A549 (cell line): Measurements from ENCODE around the gene ZBTB37. TPM values are rescaled to one million over a fixed set of nuclear protein-coding genes. Genes with fewer than 3 reads are reported as not detected.

Experiments used
- ATAC-seq, 2 experiments: fragments of 200-7000 bp in 1 of 2; fragments of >200 bp in 1 of 2; cut with Nextera tagmentation in 1 of 2; cut with Tn5 transposase in 1 of 2; 3 replicates each; pipeline versions ENCODE4 v1.8.0 to v1.9.1; 2018 to 2020; ENCODE audit warnings: mild to moderate bottlenecking in 1 of 2, moderate library complexity in 1 of 2
- CTCF ChIA-PET: fragments of 300-600 bp; sonication (Branson Sonifier 250); formaldehyde crosslinking; extraction: SDS; loops from one replicate; lab custom pipeline; 2021; ENCODE audit warnings: antibody characterized with exemption, inconsistent platforms; lab: Yijun Ruan, JAX
- POLR2A ChIA-PET: fragments of 350-600 bp; formaldehyde crosslinking; extraction: SDS; loops from one replicate; lab custom pipeline; 2021; ENCODE audit warnings: antibody characterized with exemption, inconsistent platforms; lab: Yijun Ruan, JAX
- DNase-seq, 2 experiments: peaks; one replicate each; pipeline versions ENCODE4 v3.0.0 to v3.0.0-alpha.2; 2011 to 2016; ENCODE audit warnings: low read depth in 1 of 2, low spot score in 1 of 2
- FAIRE-seq: peaks from 2 replicates; lab custom pipeline; 2011; peaks lifted over from hg19 to GRCh38; lab: Jason Lieb, UNC
- H3K27ac ChIP-seq, 2 experiments: fragments of >200 bp; sonication (Bioruptor Twin); formaldehyde crosslinking; 3 replicates each; pipeline ENCODE4 v1.5.1; 2016 to 2017
- H3K4me1 ChIP-seq: fragments of >200 bp; sonication (Bioruptor Twin); formaldehyde crosslinking; 3 replicates; pipeline ENCODE4 v1.6.1; 2016
- H3K4me2 ChIP-seq: fragments of >200 bp; sonication (Bioruptor Twin); formaldehyde crosslinking; 3 replicates; pipeline ENCODE4 v1.6.1; 2016
- H3K4me3 ChIP-seq: fragments of >200 bp; sonication (Bioruptor Twin); formaldehyde crosslinking; 3 replicates; pipeline ENCODE4 v1.5.1; 2016
- H3K9me3 ChIP-seq: fragments of >200 bp; sonication (Bioruptor Twin); formaldehyde crosslinking; 3 replicates; pipeline ENCODE4 v1.6.1; 2016
- ATOH8 ChIP-seq: fragments of 250-450 bp; sonication (Bioruptor Pico); IDR thresholded peaks from 2 replicates; pipeline ENCODE4 v1.5.0; 2020; ENCODE audit warnings: low read depth, mild to moderate bottlenecking, moderate library complexity
- CHD2 ChIP-seq: fragments of 150-350 bp; IDR thresholded peaks from 2 replicates; pipeline ENCODE4 v1.6.1; 2014; ENCODE audit warnings: low read length; ENCODE audit not compliant: partially characterized antibody
- EP300 ChIP-seq, 2 experiments: fragments of >200 bp; sonication (Bioruptor Twin); formaldehyde crosslinking; IDR thresholded peaks; 2 replicates in 1 of 2; 3 replicates in 1 of 2; pipeline ENCODE4 v1.6.1; 2016 to 2017
- ESRRA ChIP-seq: fragments of 150-350 bp; IDR thresholded peaks from 2 replicates; pipeline ENCODE4 v1.6.1; 2014; ENCODE audit warnings: mild to moderate bottlenecking, low read length, borderline replicate concordance
- FOXS1 ChIP-seq: fragments of 250-450 bp; sonication (Bioruptor Pico); IDR thresholded peaks from 2 replicates; pipeline ENCODE4 v1.5.0; 2020; ENCODE audit warnings: mild to moderate bottlenecking, moderate library complexity
- HDAC2 ChIP-seq: fragments of 200-600 bp; sonication (generic); IDR thresholded peaks from 2 replicates; pipeline ENCODE4 v1.6.1; 2016
- HEYL ChIP-seq: fragments of 250-450 bp; sonication (Bioruptor Pico); IDR thresholded peaks from 2 replicates; pipeline ENCODE4 v1.8.0; 2021; ENCODE audit warnings: mild to moderate bottlenecking, moderate library complexity
- HMGXB4 ChIP-seq: fragments of 250-450 bp; sonication (Bioruptor Pico); IDR thresholded peaks from 2 replicates; pipeline ENCODE4 v1.5.0; 2021; ENCODE audit warnings: mild to moderate bottlenecking, moderate library complexity, borderline replicate concordance
- HOXB13 ChIP-seq: fragments of 250-450 bp; sonication (Bioruptor Pico); IDR thresholded peaks from 2 replicates; pipeline ENCODE4 v1.5.0; 2020; ENCODE audit warnings: low read depth, mild to moderate bottlenecking, moderate library complexity
- HOXB5 ChIP-seq: fragments of 250-450 bp; sonication (Bioruptor Pico); IDR thresholded peaks from 2 replicates; pipeline ENCODE4 v1.5.0; 2020; ENCODE audit warnings: mild to moderate bottlenecking, moderate library complexity
- KDM1A ChIP-seq: fragments of 200-600 bp; sonication (generic); IDR thresholded peaks from 2 replicates; pipeline ENCODE4 v1.6.1; 2016; ENCODE audit warnings: low read depth, mild to moderate bottlenecking
- MAX ChIP-seq: IDR thresholded peaks from 2 replicates; pipeline ENCODE4 v1.6.1; 2012
- NFE2L2 ChIP-seq: fragments of 150-350 bp; conservative IDR thresholded peaks from 2 replicates; pipeline ENCODE4 v1.6.1; 2014; ENCODE audit warnings: low read length
- NR3C1 ChIP-seq: fragments of >200 bp; sonication (Bioruptor Twin); formaldehyde crosslinking; IDR thresholded peaks from 3 replicates; pipeline ENCODE4 v1.6.1; 2017
- PBX3 ChIP-seq: IDR thresholded peaks from 2 replicates; pipeline ENCODE4 v1.6.1; 2012
- POLR2A ChIP-seq: IDR thresholded peaks from 2 replicates; pipeline ENCODE4 v1.6.1; 2012; ENCODE audit warnings: mild to moderate bottlenecking, low read length
- RCOR1 ChIP-seq: fragments of 150-350 bp; IDR thresholded peaks from 2 replicates; pipeline ENCODE4 v1.6.1; 2014; ENCODE audit warnings: antibody characterized with exemption, low read length, low read depth
- REST ChIP-seq: fragments of 200-600 bp; sonication (generic); IDR thresholded peaks from 2 replicates; pipeline ENCODE4 v1.6.1; 2016; ENCODE audit warnings: antibody characterized with exemption, mild to moderate bottlenecking, moderate library complexity
- RFX5 ChIP-seq: fragments of 450-650 bp; IDR thresholded peaks from 2 replicates; pipeline ENCODE4 v1.7.1; 2014; ENCODE audit warnings: antibody characterized with exemption, mild to moderate bottlenecking, moderate library complexity
- WGBS: methylation state at CpG from one replicate; pipeline ENCODE4 v1.1.6; 2017; ENCODE audit errors: missing lambda C conversion rate; 5-methylcytosine and 5-hydroxymethylcytosine counted together
- polyA plus RNA-seq, 4 experiments: library from polyadenylated mRNA; depleted of rRNA in 3 of 4; stranded (reverse); fragments of >200 nt; fragmentation: RNase III in 1 of 4; extraction: RNeasy Plus Mini Kit Qiagen cat#74134 plus additional on column Dnase treatment in 1 of 4; gene quantifications; 2 replicates in 3 of 4; 3 replicates in 1 of 4; pipeline ENCODE4 v1.2.3, GENCODE V29; 2011 to 2017

Gene ZBTB37
- polyA plus RNA-seq, 2 of the 4 experiments (the other 2 are of a cell fraction): 1.0 to 3.0 TPM

GRCh38 chr1:173818459-173818858 lies 49.7 kb upstream of the ZBTB37 start (continued):
- TF ChIP-seq REST (no peak), POLR2A (no peak), ESRRA (no peak)

GRCh38 chr1:173821680-173822079 lies 46.5 kb upstream of the ZBTB37 start:
- H3K27ac ChIP-seq: no peak overlapping the region
- no peak for TF ChIP-seq ATOH8 (CRISPR knock-in tag)
- no peak for TF ChIP-seq FOXS1 (CRISPR knock-in tag)
- TF ChIP-seq EP300 (IDR thresholded peaks at IDR 0.05): no peak
- TF ChIP-seq HDAC2: no peak
- TF ChIP-seq RCOR1: no peak
- TF ChIP-seq NFE2L2: no peak
- TF ChIP-seq PBX3: no peak
- TF ChIP-seq MAX: no peak
- no peak for TF ChIP-seq CHD2
- TF ChIP-seq KDM1A: no peak
- no peak for TF ChIP-seq HEYL (CRISPR knock-in tag)
- TF ChIP-seq NR3C1: no peak
- no peak for TF ChIP-seq HOXB13
- TF ChIP-seq RFX5: no peak
- no peak for TF ChIP-seq HMGXB4 (CRISPR knock-in tag)
- TF ChIP-seq HOXB5 (CRISPR knock-in tag): no peak
- TF ChIP-seq, all 56 proteins: peak for 0
- Histone ChIP-seq H3K9me3 (peaks cover 2% of the 10 kb centered on the region; the same call in 1 of the 3 replicates), H3K4me1 (peaks cover 12% of the 10 kb centered on the region; the same call in 1 of the 3 replicates), H3K4me3 (no peak overlapping the region), H3K4me2 (no peak overlapping the region)
- DNase-seq: no peak
- no peak for FAIRE-seq
- 95% methylated on average over 4 of the region's 4 CpGs for WGBS
- ChIA-PET CTCF (interaction anchor here (5.5 kb wide), 1 partner anchor 1078 kb away, joined by 48 read pairs; no protein-coding TSS in a partner anchor), POLR2A (interaction anchor here (0.7 kb wide), 1 partner anchor 345 kb away, joined by 6 read pairs; no protein-coding TSS in a partner anchor)
- ATAC-seq: no peak
